ENCODE measurements around the gene TNFRSF1A.

The TNFRSF1A gene

DNA sequence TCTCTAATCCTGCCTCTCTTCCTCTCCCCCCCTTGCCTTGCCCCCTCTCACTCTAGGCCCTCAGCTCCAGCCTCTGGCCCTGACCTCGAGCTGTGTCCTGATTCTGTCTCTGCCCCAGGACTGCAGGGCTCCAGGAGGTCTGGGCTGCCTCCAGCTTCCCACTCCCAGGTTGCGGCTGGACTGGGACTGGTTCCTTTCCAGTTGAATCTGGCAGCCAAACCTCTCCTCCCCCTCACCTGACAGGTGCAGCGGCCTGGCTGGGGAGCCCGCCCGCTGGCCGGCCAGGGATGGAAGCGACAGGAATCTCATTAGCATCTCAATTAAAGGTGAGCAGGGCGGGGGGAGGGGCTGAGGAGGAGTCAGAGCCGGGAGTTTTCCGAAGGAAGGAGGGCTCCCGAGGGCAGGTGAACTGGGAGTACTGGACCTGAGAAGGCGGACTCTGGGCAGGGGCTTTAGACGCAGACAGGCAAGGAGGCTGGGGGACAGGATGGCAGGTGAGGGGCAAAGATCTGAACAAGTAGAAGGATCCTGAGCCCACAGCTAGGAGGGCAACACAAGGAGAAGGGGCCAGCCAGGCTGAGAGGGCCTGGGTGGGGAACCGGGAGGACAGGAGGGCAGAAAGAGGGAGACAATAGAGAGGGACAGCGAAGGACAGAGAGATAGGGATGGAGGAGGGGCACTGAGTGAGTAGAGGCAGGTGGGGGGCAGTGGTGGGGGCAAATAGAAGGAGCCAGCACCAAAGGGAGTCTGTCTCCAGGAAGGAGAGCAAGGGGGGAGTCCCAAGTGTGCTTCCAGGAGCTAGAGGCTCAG lies 33.6 kb upstream of the TNFRSF1A start, which contains the start of gene SCNN1A:
TSS of gene SCNN1A (minus strand) at position 295 of the 810 bp plus-strand sequence. CDS start 780 bp downstream, outside the sequence.
- no peak for DNase-seq
- in situ Hi-C loops (cut with MboI; ENCODE audit: low pct_unique_long_range_greater_than_20kb, low sequenced_read_pairs), result no loop called here

DNA sequence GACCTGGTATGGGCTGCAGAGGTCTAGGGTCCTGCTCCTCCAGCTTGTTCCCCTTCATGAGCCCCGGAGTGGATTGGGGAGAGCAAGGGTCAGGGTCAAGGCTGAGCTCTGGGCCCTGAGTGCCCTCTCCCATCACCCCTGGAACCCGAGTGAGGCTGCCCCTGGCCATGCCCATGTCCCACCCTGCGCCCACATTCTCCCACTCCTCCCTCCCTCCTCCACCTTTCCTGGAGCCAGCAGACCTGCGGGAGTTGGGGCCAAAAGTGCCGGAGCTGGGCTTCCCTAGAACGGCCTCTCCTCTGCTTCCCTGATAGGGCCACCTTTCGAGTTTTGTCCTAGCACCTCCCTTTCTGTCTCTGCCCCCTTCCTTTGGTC lies 32.9 kb upstream of the TNFRSF1A start:
- no peak for DNase-seq
- in situ Hi-C loops (cut with MboI; ENCODE audit: low pct_unique_long_range_greater_than_20kb, low sequenced_read_pairs), result no loop called here

DNA sequence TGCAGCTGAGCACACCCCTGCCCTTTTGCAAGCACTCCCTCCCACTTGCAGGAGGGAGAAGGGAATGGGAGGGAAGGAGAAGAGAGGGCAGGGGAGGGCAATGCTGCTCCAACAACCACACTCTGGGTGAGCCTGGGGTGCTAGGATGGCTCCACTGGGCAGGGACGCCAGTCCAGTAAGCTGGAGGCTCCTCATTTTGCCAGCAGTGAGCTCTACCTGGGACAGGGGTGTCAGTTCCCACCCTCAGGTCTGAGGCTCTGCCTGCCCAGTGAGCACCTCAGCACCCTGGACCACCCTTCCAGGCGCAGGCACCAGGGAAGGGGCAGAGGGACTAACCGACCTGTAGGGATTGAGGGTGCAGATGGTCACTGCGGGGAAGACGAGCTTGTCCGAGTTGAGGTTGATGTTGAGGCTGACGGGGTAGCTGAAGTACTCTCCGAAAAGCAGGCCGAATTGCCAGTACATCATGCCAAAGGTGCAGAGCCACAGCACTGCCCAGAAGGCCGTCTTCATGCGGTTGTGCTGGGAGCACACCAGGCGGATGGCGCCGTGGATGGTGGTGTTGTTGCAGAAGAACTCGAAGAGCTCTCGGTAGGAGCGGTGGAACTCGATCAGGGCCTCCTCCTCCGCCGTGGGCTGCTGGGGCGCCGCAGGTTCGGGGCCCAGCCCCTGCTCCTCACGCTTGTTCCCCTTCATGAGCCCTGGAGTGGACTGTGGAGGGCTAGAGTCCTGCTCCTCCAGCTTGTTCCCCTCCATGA lies 32.3 kb upstream of the TNFRSF1A start:
- no peak for DNase-seq
- in situ Hi-C loops (cut with MboI; ENCODE audit: low pct_unique_long_range_greater_than_20kb, low sequenced_read_pairs), result no loop called here

DNA sequence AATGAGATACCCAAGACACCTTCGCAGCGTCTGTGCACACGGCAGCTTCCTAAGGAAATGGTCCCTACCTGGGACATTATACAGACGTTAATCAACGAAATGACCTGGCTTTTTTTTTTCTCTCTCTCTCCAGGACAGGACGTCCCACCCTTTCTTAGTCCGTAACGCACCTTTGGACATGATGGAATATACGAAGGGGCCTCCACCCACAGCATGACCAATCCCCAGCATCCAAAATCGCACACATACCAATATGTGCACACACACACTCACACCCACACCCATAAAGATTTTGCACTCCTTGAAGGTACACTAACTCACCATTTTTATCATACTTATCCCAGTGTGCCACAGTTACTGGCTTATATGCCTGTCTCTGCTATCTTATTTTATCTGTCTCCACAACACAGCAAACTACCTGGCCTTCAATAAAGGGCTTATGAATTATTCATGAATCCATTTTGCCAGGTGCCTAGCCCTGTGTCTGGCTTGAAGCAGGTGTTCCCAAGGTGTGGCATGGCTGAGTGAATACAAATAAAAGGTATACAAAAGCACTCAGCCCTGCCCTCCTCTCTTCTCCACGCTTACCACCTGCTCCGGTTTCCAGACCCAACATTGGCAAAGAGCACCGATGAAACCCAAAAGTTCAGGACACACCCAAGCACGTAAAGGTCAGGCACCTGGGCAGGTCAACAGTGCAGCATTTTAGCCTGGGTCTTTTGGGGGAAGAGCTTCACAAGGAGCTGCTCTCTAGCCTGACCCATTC lies 31.3 kb upstream of the TNFRSF1A start:
- no peak for DNase-seq
- in situ Hi-C loops (cut with MboI; ENCODE audit: low pct_unique_long_range_greater_than_20kb, low sequenced_read_pairs), result no loop called here

DNA sequence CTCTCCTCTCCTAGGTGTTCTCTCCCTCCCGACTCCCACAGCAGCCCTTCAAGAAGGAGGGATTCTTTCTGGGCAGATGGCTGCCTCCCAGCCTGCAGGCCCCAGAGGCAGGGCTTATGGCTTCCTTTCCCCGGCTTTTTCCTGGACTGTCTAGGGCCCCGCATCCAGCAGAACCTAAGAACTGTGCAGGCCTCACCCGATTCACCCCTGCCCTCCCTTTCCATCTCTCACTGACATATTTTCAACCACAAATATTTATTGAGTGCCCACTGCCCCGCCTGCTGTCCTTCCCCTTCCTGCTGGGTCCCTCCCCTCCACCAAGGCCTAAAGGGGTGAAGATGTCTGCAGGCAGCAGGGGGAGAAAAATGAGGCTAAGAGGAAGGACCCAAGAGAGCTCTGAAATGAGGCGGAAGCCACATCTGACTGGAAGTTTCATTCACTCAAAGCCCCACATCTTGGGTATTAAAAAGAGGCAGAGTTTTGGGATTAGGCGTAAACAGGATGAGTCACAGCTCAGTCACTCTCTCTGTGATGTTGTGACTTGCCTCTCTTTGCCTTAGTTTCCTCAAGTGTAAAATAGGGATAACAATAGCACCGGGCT lies 30.6 kb upstream of the TNFRSF1A start:
- in situ Hi-C loops (cut with MboI; ENCODE audit: low pct_unique_long_range_greater_than_20kb, low sequenced_read_pairs), result no loop called here
- peak; percentile 84 for DNase-seq

DNA sequence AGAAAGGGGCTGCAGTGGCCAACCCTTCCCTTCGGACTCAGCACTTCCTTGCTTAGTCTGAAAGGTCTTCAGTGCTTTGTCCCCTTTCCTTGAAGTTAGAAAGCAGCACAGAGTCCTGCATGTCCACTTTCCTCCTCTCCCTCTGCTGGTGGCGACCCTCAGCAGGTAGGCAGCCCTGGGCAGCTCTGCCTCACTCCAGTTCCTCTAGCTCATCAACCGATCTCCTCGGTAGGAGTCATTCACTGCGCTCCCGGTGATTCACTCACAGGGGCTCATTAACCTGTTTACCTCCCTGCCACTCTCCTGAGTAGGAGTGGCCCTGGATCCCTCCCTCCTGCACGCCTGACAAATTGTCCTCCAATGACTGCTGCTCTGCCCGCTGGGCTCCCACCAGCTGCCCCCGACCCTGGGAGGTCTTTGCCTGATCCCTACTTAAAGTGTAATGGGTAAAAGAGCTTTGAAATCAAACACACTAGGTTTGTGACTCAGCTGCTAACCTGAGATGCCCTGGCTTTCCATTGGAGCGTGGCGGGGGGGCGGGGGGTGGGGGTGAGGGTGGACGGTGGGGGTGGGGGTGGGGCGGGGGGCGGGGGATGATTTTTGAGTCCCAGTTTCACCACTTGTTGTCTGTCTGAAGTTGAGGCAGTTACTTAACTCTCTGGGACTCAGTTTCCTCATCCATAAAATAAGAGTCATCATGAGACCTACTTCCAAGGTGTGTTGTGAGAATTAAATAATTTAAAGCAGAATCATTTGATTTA lies 29.3 kb upstream of the TNFRSF1A start:
- DNase-seq, result peak; percentile 67
- in situ Hi-C loops (cut with MboI; ENCODE audit: low pct_unique_long_range_greater_than_20kb, low sequenced_read_pairs), result no loop called here

DNA sequence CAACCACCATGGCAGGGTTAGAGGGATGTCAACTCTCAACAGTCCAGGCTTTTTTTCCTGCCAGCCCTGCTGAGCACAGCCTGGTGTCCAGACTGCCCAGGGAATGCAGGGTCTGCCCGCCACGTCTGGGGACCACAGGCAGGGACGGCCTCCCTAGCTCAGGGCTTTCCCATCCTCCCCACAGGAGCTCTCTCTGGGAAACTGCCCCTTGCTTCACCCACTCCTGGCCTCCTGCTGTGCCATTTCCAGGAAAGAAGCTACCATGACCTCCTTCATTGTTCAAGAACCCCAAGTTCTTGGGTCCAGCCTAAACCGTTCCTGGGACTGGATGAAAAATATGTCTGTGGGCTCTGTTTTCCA lies 28.7 kb upstream of the TNFRSF1A start:
- in situ Hi-C loops (cut with MboI; ENCODE audit: low pct_unique_long_range_greater_than_20kb, low sequenced_read_pairs), result no loop called here

DNA sequence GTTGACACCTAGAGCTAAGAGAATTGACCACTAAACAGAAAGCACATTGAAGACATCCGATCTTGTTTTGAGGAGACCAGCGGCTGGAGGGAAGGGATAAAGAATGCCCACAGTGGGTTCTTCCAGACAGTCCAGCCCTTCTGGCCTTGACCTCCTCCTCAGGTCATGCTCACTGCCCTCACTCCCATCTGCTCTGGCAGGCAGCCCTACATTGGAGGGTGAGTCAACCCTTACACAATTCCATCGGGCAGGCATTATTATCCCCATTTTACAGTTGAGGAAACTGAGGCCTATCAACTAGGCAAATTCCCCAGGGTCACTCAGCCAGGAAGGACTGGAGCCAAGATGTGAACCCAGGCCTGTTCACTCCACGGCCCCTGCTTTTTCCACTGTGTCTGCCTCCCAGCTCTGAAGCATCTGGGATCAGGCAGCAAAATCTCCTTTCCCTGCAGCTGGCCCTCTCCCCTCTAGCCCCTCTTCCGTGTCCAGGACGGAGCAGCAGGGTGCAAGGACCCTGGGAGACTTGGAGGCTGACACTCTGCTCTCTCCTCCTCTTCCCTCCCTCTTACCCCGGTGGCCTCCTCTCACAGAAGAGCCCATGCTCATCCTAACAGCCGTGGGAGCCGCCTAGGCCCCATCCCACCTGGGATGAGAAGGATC lies 28.2 kb upstream of the TNFRSF1A start:
- no peak for DNase-seq
- in situ Hi-C loops (cut with MboI; ENCODE audit: low pct_unique_long_range_greater_than_20kb, low sequenced_read_pairs), result no loop called here

More for the DNA sequence above, 28.7 kb upstream of the TNFRSF1A start:
- no peak for DNase-seq

DNA sequence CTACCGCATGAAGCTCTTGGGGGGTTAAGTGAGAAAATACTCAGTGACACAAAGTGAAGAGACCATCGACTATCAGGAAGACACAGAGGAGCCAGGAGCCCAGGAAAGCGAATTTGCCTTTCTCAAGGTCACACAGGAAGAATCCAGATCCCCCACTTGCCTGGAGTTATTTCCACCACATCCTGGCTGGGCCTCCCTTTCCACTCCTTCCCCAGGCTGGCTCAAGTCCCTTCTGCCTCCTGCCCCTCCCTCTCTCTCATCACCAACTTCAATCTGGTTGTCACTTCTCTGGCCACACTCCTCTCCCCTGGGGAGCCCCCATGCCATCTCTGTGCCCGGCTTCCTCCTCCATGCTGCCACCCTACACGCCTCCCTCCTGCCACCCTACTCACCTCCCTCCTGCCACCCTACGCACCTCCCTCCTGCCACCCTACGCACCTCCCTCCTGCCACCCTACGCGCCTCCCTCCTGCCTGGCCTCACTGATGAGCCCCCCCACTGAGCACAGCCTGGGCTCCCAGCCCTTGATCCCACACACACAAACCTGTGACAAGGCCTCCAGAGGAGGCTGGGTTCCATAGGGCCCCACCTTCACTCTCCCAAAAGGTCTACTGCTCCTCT lies 27.1 kb upstream of the TNFRSF1A start:
- in situ Hi-C loops (cut with MboI; ENCODE audit: low pct_unique_long_range_greater_than_20kb, low sequenced_read_pairs), result no loop called here
- no peak for DNase-seq

DNA sequence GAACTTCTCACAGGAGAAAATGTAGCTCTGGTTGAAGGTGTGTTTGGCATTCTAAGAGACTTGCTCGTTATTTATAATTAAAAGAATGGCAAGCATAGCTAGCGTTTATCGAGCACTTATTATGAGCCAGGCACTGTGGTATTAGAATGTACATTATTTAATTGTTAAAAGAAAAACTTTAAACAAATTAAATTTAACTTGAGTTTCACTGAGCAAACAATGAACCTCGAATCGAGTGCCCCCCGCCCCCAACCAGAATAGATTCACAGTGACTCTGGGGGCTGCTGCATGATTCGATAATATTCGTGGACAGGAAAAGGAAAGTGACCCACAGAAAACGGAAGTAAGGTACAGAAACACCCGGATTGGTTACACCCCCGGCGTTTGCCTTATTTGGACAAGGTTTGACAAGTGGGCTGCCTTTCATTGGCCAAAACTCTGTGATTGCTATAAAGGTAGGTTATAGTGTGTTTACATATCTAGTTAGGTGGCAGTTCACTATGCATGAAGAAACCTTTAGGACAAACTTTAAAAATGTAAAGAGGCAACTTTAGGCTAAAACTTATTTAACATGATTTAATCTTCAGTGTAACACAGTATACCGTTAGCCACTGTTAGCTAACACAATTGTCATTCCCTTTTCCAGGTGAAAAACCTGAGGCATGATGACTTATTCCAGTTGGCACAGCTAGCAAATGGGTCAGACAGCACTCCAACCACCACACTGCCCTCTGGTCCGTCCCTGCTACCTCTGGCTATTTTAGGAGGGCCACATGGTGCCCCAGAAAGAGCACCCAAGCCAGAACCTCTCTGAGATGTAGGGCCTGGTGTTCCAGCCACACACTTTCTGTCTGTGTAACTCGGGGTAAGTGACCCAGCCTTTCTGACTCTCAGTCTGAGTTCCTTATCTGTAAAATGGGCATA lies 26.4 kb upstream of the TNFRSF1A start:
- peak; percentile 67 for DNase-seq
- in situ Hi-C loops (cut with MboI; ENCODE audit: low pct_unique_long_range_greater_than_20kb, low sequenced_read_pairs), result no loop called here

DNA sequence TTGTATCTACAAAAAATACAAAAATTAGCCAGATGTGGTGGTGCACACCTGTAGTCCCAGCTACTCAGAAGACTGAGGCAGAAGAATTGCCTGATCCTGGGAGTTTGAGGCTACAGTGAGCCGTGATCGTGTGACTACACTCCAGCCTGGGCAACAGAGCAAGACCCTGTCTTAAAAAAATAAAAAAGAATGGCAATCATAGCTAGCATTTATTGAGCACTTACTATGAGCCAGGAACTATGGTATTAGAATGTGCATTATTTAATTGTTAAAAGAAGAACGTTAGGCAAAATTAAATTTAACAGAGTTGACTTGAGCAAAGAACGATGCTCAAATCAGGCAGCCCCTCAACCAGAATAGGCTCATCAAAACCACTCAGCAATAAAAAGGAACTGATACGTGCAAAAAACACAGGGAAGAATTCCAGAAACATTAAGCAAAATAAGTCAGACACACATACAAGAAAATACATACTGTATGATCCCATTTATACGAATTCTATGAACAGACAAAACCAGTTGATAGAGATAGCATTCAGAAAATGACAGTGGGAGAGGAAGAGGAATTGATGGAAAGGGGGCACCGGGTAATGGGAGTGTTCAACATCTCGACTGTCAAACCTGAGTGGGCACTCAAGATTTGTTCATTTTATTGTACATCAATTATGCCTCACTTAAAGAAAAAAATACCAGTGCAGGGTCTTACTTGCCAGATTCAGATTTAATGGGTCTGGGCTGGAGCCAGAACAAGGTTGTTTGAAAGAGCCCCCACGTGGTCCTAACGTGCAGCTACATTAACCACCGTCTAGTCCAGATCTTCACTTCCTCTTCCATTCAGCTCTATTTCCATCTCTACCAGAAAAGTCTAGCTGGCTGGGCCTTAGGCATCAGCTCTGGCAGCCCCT lies 25.4 kb upstream of the TNFRSF1A start:
- in situ Hi-C loops (cut with MboI; ENCODE audit: low pct_unique_long_range_greater_than_20kb, low sequenced_read_pairs), result no loop called here
- DNase-seq, result peak; percentile 88

DNA sequence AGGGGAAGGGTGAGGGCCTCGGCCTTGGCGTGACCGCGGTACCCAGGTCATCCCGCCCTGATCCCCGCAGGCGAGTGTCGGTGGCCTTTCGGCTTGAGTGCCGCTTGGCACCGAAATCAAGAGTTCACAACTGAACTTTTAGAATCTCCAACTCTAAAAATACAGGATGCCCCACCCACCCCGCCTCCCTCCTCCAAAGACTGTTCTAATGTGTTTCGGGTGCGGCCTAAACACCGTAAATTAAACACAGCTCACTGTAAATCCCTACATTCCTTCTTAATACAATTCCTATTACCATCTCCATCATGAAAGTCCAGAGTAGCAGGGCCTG lies 22.1 kb upstream of the TNFRSF1A start:
- in situ Hi-C loops (cut with MboI; ENCODE audit: low pct_unique_long_range_greater_than_20kb, low sequenced_read_pairs), result no loop called here
- no peak for DNase-seq

DNA sequence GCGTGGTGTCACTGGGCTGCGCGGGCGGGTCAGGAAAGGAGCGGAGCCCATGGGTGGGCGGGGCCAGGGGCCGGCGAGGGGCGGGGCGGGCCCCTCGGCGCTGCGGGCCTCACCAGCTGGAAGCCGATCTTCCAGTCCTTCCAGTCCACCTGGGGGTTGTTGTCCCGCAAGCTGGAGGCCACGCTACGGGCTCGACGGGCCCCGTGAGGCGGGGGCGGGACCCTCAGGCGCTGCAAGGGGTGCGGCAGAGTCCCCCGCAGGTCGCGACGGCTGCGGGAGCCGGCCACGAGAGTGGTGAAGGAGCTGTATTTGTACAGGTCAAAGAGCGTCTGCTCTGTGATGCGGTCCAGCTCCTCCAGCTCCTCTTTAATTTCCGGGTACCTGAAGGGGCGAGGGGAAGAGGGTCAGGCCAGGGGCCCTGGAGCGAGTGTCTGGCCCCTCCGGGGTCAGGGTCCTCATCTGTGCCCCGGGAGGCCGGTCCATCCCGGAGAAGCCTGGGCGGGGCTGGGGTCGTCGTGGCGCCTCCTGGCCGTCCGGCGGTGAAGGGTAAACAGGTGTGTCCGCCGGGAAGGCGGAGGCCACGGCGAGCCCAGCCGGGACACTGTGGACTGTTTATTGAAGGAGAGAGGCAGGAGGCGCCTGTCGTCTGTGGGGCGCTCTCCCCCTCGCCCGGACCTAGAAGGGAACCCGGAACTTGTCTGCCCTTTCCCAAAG lies 21.6 kb upstream of the TNFRSF1A start:
- no peak for DNase-seq
- in situ Hi-C loops (cut with MboI; ENCODE audit: low pct_unique_long_range_greater_than_20kb, low sequenced_read_pairs), result no loop called here

DNA sequence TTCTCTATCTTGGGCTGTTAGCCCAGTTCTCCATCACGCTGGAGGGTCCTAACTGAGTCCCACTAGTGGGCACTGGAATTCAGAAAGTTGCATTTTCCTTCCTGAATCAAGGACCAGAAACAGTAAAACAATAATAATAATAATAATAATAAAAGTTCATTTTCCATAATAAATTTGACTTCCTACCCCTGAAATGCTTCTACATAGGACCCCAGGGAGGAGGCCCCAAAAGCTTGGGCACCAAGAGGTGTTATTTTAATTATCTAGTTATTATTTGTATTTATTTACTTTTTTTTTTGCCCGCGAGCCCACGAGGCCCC lies 21.1 kb upstream of the TNFRSF1A start:
- in situ Hi-C loops (cut with MboI; ENCODE audit: low pct_unique_long_range_greater_than_20kb, low sequenced_read_pairs), result no loop called here
- DNase-seq, result no peak

DNA sequence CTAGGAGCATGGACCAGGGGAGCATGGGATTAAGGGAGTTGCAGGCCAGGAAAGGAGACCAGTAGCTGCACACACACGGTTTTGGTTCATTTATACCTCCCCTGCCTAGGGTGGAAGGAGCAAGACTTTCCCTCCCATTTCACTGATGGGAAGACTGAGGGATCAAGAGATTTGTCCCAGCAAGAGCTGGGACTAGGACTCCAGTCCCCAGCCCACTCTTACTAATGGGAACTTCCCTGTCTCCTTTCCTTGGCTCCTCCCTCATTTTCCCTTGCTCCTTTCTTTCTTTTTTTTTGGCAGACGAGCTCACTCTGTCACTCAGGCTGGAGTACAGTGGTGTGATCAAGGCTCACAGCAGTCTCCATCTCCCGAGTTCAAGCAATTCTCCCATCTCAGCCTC lies 20.5 kb upstream of the TNFRSF1A start:
- in situ Hi-C loops (cut with MboI; ENCODE audit: low pct_unique_long_range_greater_than_20kb, low sequenced_read_pairs), result no loop called here
- DNase-seq, result no peak

DNA sequence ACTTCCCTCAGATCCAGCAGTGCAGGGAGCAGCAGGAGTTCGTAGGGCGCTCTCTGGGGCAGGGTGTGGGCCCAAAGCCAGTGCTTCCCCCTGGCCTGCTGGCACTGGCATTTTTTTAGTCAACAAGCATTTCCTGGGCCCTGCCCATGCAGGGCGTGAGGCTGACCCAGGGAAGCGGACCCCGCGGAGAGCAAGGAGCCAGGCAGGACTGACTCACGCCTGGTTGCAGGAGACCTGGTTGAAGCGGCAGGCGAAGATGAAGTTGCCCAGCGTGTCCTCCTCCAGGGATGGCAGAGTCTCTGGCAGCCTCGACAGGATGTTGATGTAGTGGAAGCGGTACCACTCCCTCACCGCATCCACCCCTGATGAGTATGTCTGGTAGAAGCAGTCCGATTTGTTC lies 20.0 kb upstream of the TNFRSF1A start:
- in situ Hi-C loops (cut with MboI; ENCODE audit: low pct_unique_long_range_greater_than_20kb, low sequenced_read_pairs), result no loop called here
- DNase-seq, result no peak
